Stimulated activated CD4-positive, alpha-beta T cell treated with anti-CD3 and anti-CD28 coated beads, TNF-alpha, amount 100 ng/mL, for 4 hours (primary cell): ENCODE data around the gene GUCD1.
"Not testable (repeated sequence)": the region's sequence is repeated elsewhere in the genome, so short reads cannot be mapped to it uniquely, and the experiment has no call there.

Source experiments
- DNase-seq, 3 experiments: peaks; one replicate each; pipeline ENCODE4 v3.0.0-alpha.2; 2020; ENCODE audit warnings: low read depth in 3 of 3

GUCD1 gene

GRCh38 chr22:24554313-24555164 lies at the start of gene GUCD1:
GUCD1 (minus strand) TSS chr22:24555138; CDS start chr22:24554991, 147 bp downstream.
- DNase-seq = peak; percentile 7 to 26 (median 8)

GRCh38 chr22:24603770-24604629 lies 49.1 kb upstream of the GUCD1 start:
- DNase-seq = not testable (repeated sequence)

GRCh38 chr22:24602847-24603769 lies 48.2 kb upstream of the GUCD1 start, which contains the start of gene GGT1:
GGT1 (plus strand) TSS chr22:24603193; CDS start chr22:24611082, 7,889 bp downstream.
- DNase-seq = not testable (repeated sequence)

- DNase-seq = not testable (repeated sequence)
Observed at GRCh38 chr22:24602105-24602749, 47.3 kb upstream of the GUCD1 start.

- no peak for DNase-seq
Observed at GRCh38 chr22:24601217-24602104, 46.5 kb upstream of the GUCD1 start.

GRCh38 chr22:24599958-24600715 lies 45.2 kb upstream of the GUCD1 start:
- DNase-seq = not testable (repeated sequence)

GRCh38 chr22:24599514-24599913 lies 44.6 kb upstream of the GUCD1 start:
- DNase-seq = no peak

- DNase-seq = not testable (repeated sequence)
Observed at GRCh38 chr22:24597076-24597475, 42.1 kb upstream of the GUCD1 start.

GRCh38 chr22:24595863-24596262 lies 40.9 kb upstream of the GUCD1 start:
- no peak for DNase-seq

GRCh38 chr22:24595228-24595627 lies 40.3 kb upstream of the GUCD1 start:
- DNase-seq = no peak

GRCh38 chr22:24594569-24595120 lies 39.7 kb upstream of the GUCD1 start:
- DNase-seq = no peak

- DNase-seq = no peak
Observed at GRCh38 chr22:24593836-24594568, 39.1 kb upstream of the GUCD1 start.

GRCh38 chr22:24593559-24593835 lies 38.6 kb upstream of the GUCD1 start:
- DNase-seq = not testable (repeated sequence)

- DNase-seq = no peak
Observed at GRCh38 chr22:24592851-24593558, 38.1 kb upstream of the GUCD1 start, which contains the start of gene LRRC75B. LRRC75B (minus strand) TSS chr22:24593073; CDS start chr22:24593039, 34 bp downstream.

GRCh38 chr22:24592058-24592850 lies 37.3 kb upstream of the GUCD1 start:
- DNase-seq = no peak

- no peak for DNase-seq
Observed at GRCh38 chr22:24591286-24591830, 36.4 kb upstream of the GUCD1 start.
